ENCODE measurements around the gene LEUTX.

- TF ChIP-seq CTCF (IDR thresholded peaks at IDR 0.05) (no peak), EP300 (IDR thresholded peaks at IDR 0.05) (no peak), POLR2AphosphoS5 (IDR thresholded peaks at IDR 0.05) (no peak)
Measured at GRCh38 chr19:39814595-39814994, 35.9 kb downstream of the LEUTX start.

All from gastroesophageal sphincter (tissue), 3 donors.